ENCODE results near the gene RPS25.
"Not testable (repeated sequence)": the region's sequence is repeated elsewhere in the genome, so short reads cannot be mapped to it uniquely, and the experiment has no call there.

RPS25 gene

GRCh38 chr11:119033421-119033820, 15.3 kb upstream of the RPS25 start:
- H3K9me3 ChIP-seq (ENCODE audit: insufficient read depth, low read depth, low read length); H3K9ac ChIP-seq (ENCODE audit: low read depth, low read length); H3K27ac ChIP-seq (ENCODE audit: low read length); H3K36me3 ChIP-seq (ENCODE audit: insufficient read depth, low read depth, low read length); H3K4me3 ChIP-seq (ENCODE audit: low read length); H3K27me3 ChIP-seq (ENCODE audit: insufficient read depth, low read length): not testable (repeated sequence)
- H3K4me1 ChIP-seq (ENCODE audit: insufficient read depth, low read length): peaks cover 10% of the 10 kb centered on the region

DNA sequence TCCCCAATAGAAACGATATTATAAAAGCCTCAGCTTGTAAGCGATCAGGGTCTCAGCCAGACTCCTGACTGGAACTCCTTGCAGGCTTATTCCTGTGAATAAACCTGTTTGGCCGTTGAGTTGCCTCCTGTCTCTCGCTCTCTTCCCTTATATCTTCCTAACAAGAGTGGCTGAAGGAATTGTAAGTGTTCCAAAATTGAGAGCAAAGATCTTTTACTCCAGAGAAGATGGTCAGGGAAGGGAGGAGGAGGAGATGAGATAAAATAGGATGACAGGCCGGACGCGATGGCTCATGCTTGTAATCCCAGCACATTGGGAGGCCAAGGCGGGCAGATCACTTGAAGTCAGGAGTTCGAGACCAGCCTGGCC, 13.8 kb upstream of the RPS25 start:
- H3K27ac ChIP-seq (ENCODE audit: low read length): no peak overlapping the region
- H3K4me3 ChIP-seq (ENCODE audit: low read length): no peak overlapping the region
- no peaks in the 10 kb centered on the region for H3K27me3 ChIP-seq (ENCODE audit: insufficient read depth, low read length)
- no peak overlapping the region for H3K9ac ChIP-seq (ENCODE audit: low read depth, low read length)
- peaks cover 22% of the 10 kb centered on the region for H3K36me3 ChIP-seq (ENCODE audit: insufficient read depth, low read depth, low read length)
- peaks cover 10% of the 10 kb centered on the region for H3K4me1 ChIP-seq (ENCODE audit: insufficient read depth, low read length)
- no peaks in the 10 kb centered on the region for H3K9me3 ChIP-seq (ENCODE audit: insufficient read depth, low read depth, low read length)

GRCh38 chr11:119030329-119031047, 12.3 kb upstream of the RPS25 start, which contains the start of gene SLC37A4:
Gene SLC37A4, minus strand, starts transcription at chr11:119030877.
- Histone ChIP-seq H3K4me3 (ENCODE audit: low read length) (peak within 1 kb of the TSS; percentile 97), H3K9ac (ENCODE audit: low read depth, low read length) (peak within 1 kb of the TSS; percentile 98), H3K27ac (ENCODE audit: low read length) (peak within 1 kb of the TSS; percentile 72), H3K9me3 (ENCODE audit: insufficient read depth, low read depth, low read length) (no peaks in the 10 kb centered on the region), H3K27me3 (ENCODE audit: insufficient read depth, low read length) (no peaks in the 10 kb centered on the region), H3K36me3 (ENCODE audit: insufficient read depth, low read depth, low read length) (peaks cover 35% of the 10 kb centered on the region), H3K4me1 (ENCODE audit: insufficient read depth, low read length) (peaks cover 10% of the 10 kb centered on the region)

DNA sequence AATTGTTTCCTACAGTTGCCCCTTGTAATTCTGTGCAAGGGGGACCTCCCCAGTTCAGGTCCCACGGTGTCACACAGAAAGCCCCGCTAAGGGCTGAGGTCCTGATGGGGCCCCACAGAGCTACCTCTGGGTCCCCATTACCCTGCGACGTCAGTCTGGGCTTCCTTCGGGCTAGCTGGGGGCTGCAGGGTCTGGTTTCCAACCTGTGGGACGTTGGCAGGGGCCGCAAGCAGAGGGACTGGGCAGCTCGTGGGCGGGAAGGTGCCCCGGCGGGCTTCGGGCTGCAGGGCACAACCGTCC, 11.8 kb upstream of the RPS25 start:
- Histone ChIP-seq H3K4me3 (ENCODE audit: low read length) (peak overlapping the region; percentile 97), H3K27ac (ENCODE audit: low read length) (peak overlapping the region; percentile 72), H3K27me3 (ENCODE audit: insufficient read depth, low read length) (no peaks in the 10 kb centered on the region), H3K9me3 (ENCODE audit: insufficient read depth, low read depth, low read length) (no peaks in the 10 kb centered on the region), H3K36me3 (ENCODE audit: insufficient read depth, low read depth, low read length) (peaks cover 40% of the 10 kb centered on the region), H3K4me1 (ENCODE audit: insufficient read depth, low read length) (peaks cover 10% of the 10 kb centered on the region), H3K9ac (ENCODE audit: low read depth, low read length) (peak overlapping the region; percentile 98)

- Histone ChIP-seq H3K36me3 (ENCODE audit: insufficient read depth, low read depth, low read length) (peaks cover 45% of the 10 kb centered on the region), H3K4me3 (ENCODE audit: low read length) (peak overlapping the region; percentile 97), H3K27me3 (ENCODE audit: insufficient read depth, low read length) (no peaks in the 10 kb centered on the region), H3K9ac (ENCODE audit: low read depth, low read length) (peak overlapping the region; percentile 98), H3K27ac (ENCODE audit: low read length) (no peak overlapping the region), H3K9me3 (ENCODE audit: insufficient read depth, low read depth, low read length) (no peaks in the 10 kb centered on the region), H3K4me1 (ENCODE audit: insufficient read depth, low read length) (peaks cover 10% of the 10 kb centered on the region)
Measured at GRCh38 chr11:119029340-119030028, 11.3 kb upstream of the RPS25 start.

DNA sequence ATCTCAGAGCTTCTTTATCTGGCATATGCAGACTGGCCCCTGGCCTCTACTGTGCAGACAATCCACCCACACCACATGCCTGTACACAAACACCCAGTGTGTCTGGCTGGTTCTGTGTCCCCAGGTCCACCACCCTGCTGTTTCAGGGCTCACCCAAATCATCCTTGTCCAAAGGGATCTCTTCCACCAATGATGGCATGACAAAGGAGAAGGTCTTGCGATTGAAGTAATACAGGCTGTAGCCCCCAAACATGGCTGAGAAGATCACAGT, 10.9 kb upstream of the RPS25 start:
- H3K27ac ChIP-seq (ENCODE audit: low read length): no peak overlapping the region
- H3K36me3 ChIP-seq (ENCODE audit: insufficient read depth, low read depth, low read length): peaks cover 50% of the 10 kb centered on the region
- peak overlapping the region; percentile 98; the same call in 1 of the 2 replicates for H3K9ac ChIP-seq (ENCODE audit: low read depth, low read length)
- H3K4me3 ChIP-seq (ENCODE audit: low read length): peak overlapping the region; percentile 97
- no peaks in the 10 kb centered on the region for H3K9me3 ChIP-seq (ENCODE audit: insufficient read depth, low read depth, low read length)
- H3K4me1 ChIP-seq (ENCODE audit: insufficient read depth, low read length): peaks cover 10% of the 10 kb centered on the region
- H3K27me3 ChIP-seq (ENCODE audit: insufficient read depth, low read length): no peaks in the 10 kb centered on the region

GRCh38 chr11:119028346-119029068, 10.4 kb upstream of the RPS25 start:
- Histone ChIP-seq H3K27me3 (ENCODE audit: insufficient read depth, low read length) (no peaks in the 10 kb centered on the region), H3K4me1 (ENCODE audit: insufficient read depth, low read length) (peaks cover 10% of the 10 kb centered on the region), H3K9me3 (ENCODE audit: insufficient read depth, low read depth, low read length) (no peaks in the 10 kb centered on the region), H3K4me3 (ENCODE audit: low read length) (peak overlapping the region; percentile 97), H3K9ac (ENCODE audit: low read depth, low read length) (peak overlapping the region; percentile 98; the same call in 1 of the 2 replicates), H3K27ac (ENCODE audit: low read length) (no peak overlapping the region), H3K36me3 (ENCODE audit: insufficient read depth, low read depth, low read length) (peaks cover 55% of the 10 kb centered on the region)

DNA sequence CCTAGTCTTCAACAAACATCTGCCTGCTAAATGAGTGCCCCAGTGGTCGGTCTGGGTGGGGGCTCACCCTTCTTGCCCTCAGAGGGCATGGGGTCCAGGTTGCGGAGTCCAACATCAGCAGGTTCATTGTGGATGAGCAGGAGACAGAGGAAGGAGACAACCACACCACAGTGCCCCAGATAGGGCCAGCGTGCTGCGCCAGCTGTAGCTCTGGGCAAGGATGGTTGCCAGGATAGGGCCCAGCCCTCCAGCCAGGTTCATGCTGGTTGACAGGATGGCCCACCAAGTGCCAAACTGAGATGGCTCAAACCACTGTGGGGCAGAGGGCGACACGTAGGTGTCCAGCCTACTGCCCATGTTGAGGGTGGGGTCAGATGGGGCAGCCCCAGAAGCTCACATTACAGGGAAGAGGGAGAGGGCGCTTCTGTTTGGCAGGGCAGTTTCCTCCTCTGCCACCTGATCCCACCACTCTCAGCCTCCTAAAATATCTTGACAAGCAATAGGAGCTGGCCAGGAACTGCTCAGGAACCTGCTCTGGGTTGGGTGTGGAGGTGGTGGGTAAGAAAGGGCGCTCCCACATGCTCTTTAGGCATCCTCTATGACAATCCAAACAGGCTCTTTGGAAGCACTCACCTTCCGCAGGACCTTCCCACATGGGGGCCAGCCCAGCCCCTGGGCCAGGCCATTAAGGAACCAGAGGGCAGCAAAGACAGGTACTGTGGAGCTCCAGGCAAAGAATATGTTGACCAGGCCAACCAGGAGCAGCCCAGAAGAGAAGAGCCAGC, 9.6 kb upstream of the RPS25 start:
- H3K4me1 ChIP-seq (ENCODE audit: insufficient read depth, low read length): peaks cover 10% of the 10 kb centered on the region
- H3K27ac ChIP-seq (ENCODE audit: low read length): no peak overlapping the region
- no peaks in the 10 kb centered on the region for H3K9me3 ChIP-seq (ENCODE audit: insufficient read depth, low read depth, low read length)
- H3K27me3 ChIP-seq (ENCODE audit: insufficient read depth, low read length): no peaks in the 10 kb centered on the region
- H3K4me3 ChIP-seq (ENCODE audit: low read length): no peak overlapping the region
- peaks cover 62% of the 10 kb centered on the region for H3K36me3 ChIP-seq (ENCODE audit: insufficient read depth, low read depth, low read length)
- H3K9ac ChIP-seq (ENCODE audit: low read depth, low read length): peak overlapping the region; percentile 98; the same call in 1 of the 2 replicates

DNA sequence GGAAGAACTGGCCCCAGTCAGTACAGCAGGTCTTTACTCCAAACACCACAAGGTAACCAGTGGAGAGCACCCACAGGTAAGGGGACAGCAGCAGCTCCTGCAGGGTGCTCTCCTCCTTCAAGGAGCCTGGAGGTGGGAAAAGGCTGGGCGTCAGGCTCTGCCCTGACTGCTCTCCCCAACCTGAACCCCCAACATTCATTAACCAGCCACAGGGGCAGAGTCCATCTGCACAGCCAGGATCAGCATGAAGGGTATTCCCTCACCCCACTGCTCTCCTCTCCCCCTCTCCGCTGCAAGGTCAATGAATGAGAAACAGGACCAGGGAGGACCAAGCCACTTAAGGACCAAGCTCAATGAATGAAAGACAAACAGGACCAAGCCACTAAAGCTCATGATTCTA, 8.8 kb upstream of the RPS25 start:
- peaks cover 70% of the 10 kb centered on the region for H3K36me3 ChIP-seq (ENCODE audit: insufficient read depth, low read depth, low read length)
- no peak overlapping the region for H3K27ac ChIP-seq (ENCODE audit: low read length)
- H3K27me3 ChIP-seq (ENCODE audit: insufficient read depth, low read length): no peaks in the 10 kb centered on the region
- no peaks in the 10 kb centered on the region for H3K9me3 ChIP-seq (ENCODE audit: insufficient read depth, low read depth, low read length)
- peaks cover 10% of the 10 kb centered on the region for H3K4me1 ChIP-seq (ENCODE audit: insufficient read depth, low read length)
- H3K9ac ChIP-seq (ENCODE audit: low read depth, low read length): no peak overlapping the region
- no peak overlapping the region for H3K4me3 ChIP-seq (ENCODE audit: low read length)

GRCh38 chr11:119025978-119026766, 8.0 kb upstream of the RPS25 start:
- no peak overlapping the region for H3K27ac ChIP-seq (ENCODE audit: low read length)
- H3K27me3 ChIP-seq (ENCODE audit: insufficient read depth, low read length): no peaks in the 10 kb centered on the region
- no peak overlapping the region for H3K9ac ChIP-seq (ENCODE audit: low read depth, low read length)
- peaks cover 77% of the 10 kb centered on the region for H3K36me3 ChIP-seq (ENCODE audit: insufficient read depth, low read depth, low read length)
- H3K4me3 ChIP-seq (ENCODE audit: low read length): no peak overlapping the region
- H3K9me3 ChIP-seq (ENCODE audit: insufficient read depth, low read depth, low read length): no peaks in the 10 kb centered on the region
- H3K4me1 ChIP-seq (ENCODE audit: insufficient read depth, low read length): peaks cover 10% of the 10 kb centered on the region

DNA sequence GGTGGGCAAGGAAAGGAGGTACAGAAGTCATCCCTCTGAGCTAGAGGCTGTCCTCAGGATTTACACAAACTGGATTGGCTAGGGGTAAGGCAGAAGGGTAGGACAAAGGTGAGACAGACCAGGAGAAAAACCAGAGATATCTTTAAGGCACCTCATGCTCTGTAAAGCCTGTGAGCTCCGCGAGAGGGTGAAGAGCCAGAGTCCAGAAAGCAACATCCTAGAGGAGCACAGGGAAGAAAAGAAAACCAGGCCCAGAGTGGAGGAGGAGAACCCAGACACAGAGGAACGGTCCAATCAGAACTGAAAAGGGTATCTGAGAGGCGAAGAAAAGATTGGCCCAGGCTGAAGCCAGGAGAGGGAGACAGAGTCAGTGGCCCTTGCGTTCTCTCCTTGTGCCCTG, 7.4 kb upstream of the RPS25 start:
- H3K4me3 ChIP-seq (ENCODE audit: low read length): no peak overlapping the region
- no peak overlapping the region for H3K27ac ChIP-seq (ENCODE audit: low read length)
- H3K4me1 ChIP-seq (ENCODE audit: insufficient read depth, low read length): peaks cover 10% of the 10 kb centered on the region
- H3K9me3 ChIP-seq (ENCODE audit: insufficient read depth, low read depth, low read length): no peaks in the 10 kb centered on the region
- peaks cover 81% of the 10 kb centered on the region for H3K36me3 ChIP-seq (ENCODE audit: insufficient read depth, low read depth, low read length)
- no peak overlapping the region for H3K9ac ChIP-seq (ENCODE audit: low read depth, low read length)
- H3K27me3 ChIP-seq (ENCODE audit: insufficient read depth, low read length): no peaks in the 10 kb centered on the region

All from iPS-20b (cell line).